H9 (cell line): ENCODE data around the gene SLC13A5. TPM values are rescaled to one million over a fixed set of nuclear protein-coding genes. Genes with fewer than 3 reads are reported as not detected.

Experiments used
- DNase-seq: peaks from one replicate; pipeline ENCODE4 v3.0.0-alpha.2; 2017
- H2AFZ ChIP-seq: one replicate; pipeline ENCODE4 v1.6.1; 2013; ENCODE audit warnings: mild to moderate bottlenecking, low read length, control low read depth, moderate library complexity
- H2AK5ac ChIP-seq: 2 replicates; pipeline ENCODE4 v1.6.1; 2013; ENCODE audit warnings: low read length, control low read depth, mixed read lengths; ENCODE audit not compliant: insufficient read length
- H2BK120ac ChIP-seq: one replicate; pipeline ENCODE4 v1.6.1; 2013; ENCODE audit warnings: low read depth, mild to moderate bottlenecking, low read length, control low read depth, inconsistent platforms; ENCODE audit not compliant: poor library complexity, severe bottlenecking
- H2BK12ac ChIP-seq: 2 replicates; pipeline ENCODE4 v1.6.1; 2013; ENCODE audit warnings: low read length, control low read depth, mixed read lengths, low read depth; ENCODE audit not compliant: insufficient read length
- H2BK15ac ChIP-seq: 2 replicates; pipeline ENCODE4 v1.6.1; 2013; ENCODE audit warnings: low read depth, low read length, control low read depth
- H2BK20ac ChIP-seq: one replicate; pipeline ENCODE4 v1.6.1; 2013; ENCODE audit warnings: low read depth, mild to moderate bottlenecking, low read length, control low read depth, inconsistent platforms; ENCODE audit not compliant: poor library complexity, severe bottlenecking
- H2BK5ac ChIP-seq: 2 replicates; pipeline ENCODE4 v1.6.1; 2013; ENCODE audit warnings: low read length, control low read depth, mixed read lengths; ENCODE audit not compliant: insufficient read length
- H3K14ac ChIP-seq: 2 replicates; pipeline ENCODE4 v1.6.1; 2013; ENCODE audit warnings: low read length, control low read depth; ENCODE audit not compliant: insufficient read depth
- H3K18ac ChIP-seq: 2 replicates; pipeline ENCODE4 v1.6.1; 2013; ENCODE audit warnings: low read depth, mild to moderate bottlenecking, mixed read lengths, low read length, control low read depth; ENCODE audit not compliant: insufficient read length
- H3K23ac ChIP-seq: 2 replicates; pipeline ENCODE4 v1.6.1; 2013; ENCODE audit warnings: low read length, control low read depth, mixed read lengths, low read depth; ENCODE audit not compliant: insufficient read length
- H3K23me2 ChIP-seq: 2 replicates; pipeline ENCODE4 v1.6.1; 2013; ENCODE audit warnings: low read depth, mild to moderate bottlenecking, mixed read lengths, low read length, control low read depth; ENCODE audit not compliant: insufficient read length, poor library complexity, severe bottlenecking
- H3K27ac ChIP-seq: 2 replicates; pipeline ENCODE4 v1.5.1; 2013; ENCODE audit warnings: low read length, control low read depth, mixed read lengths, low read depth; ENCODE audit not compliant: insufficient read length
- H3K27me3 ChIP-seq: 2 replicates; pipeline ENCODE4 v1.6.1; 2013; ENCODE audit warnings: low read length, control low read depth, inconsistent platforms; ENCODE audit not compliant: insufficient read depth
- H3K4ac ChIP-seq: 2 replicates; pipeline ENCODE4 v1.6.1; 2013; ENCODE audit warnings: low read depth, mild to moderate bottlenecking, control low read depth, inconsistent platforms, low read length, moderate library complexity
- H3K4me1 ChIP-seq: 2 replicates; pipeline ENCODE4 v1.6.1; 2013; ENCODE audit warnings: low read length, control low read depth, inconsistent platforms; ENCODE audit not compliant: insufficient read depth
- H3K4me2 ChIP-seq: 2 replicates; pipeline ENCODE4 v1.6.1; 2013; ENCODE audit warnings: low read length, control low read depth, mixed read lengths; ENCODE audit not compliant: insufficient read length, insufficient read depth
- H3K56ac ChIP-seq: 2 replicates; pipeline ENCODE4 v1.6.1; 2013; ENCODE audit warnings: low read depth, mild to moderate bottlenecking, mixed read lengths, low read length, control low read depth; ENCODE audit not compliant: insufficient read length
- H3K79me1 ChIP-seq: 2 replicates; pipeline ENCODE4 v1.6.1; 2013; ENCODE audit warnings: low read depth, mild to moderate bottlenecking, moderate library complexity, low read length, control low read depth, inconsistent platforms; ENCODE audit not compliant: insufficient read depth, poor library complexity, severe bottlenecking
- H3K79me2 ChIP-seq: 2 replicates; pipeline ENCODE4 v1.6.1; 2013; ENCODE audit warnings: low read length, control low read depth, inconsistent platforms; ENCODE audit not compliant: insufficient read depth
- H3K9ac ChIP-seq: 2 replicates; pipeline ENCODE4 v1.6.1; 2013; ENCODE audit warnings: low read length, control low read depth, mixed read lengths; ENCODE audit not compliant: insufficient read length; ENCODE audit errors: extremely low read depth
- H3K9me3 ChIP-seq: one replicate; pipeline ENCODE4 v1.6.1; 2013; ENCODE audit warnings: low read depth, low read length, inconsistent platforms; ENCODE audit not compliant: control insufficient read depth
- H3T11ph ChIP-seq: one replicate; pipeline ENCODE4 v1.6.1; 2013; ENCODE audit warnings: mild to moderate bottlenecking, low read length, control low read depth, inconsistent platforms
- H4K20me1 ChIP-seq: one replicate; pipeline ENCODE4 v1.6.1; 2013; ENCODE audit not compliant: control insufficient read depth, insufficient read length, insufficient read depth
- H4K5ac ChIP-seq: 2 replicates; pipeline ENCODE4 v1.6.1; 2013; ENCODE audit warnings: low read depth, mild to moderate bottlenecking, mixed read lengths, low read length, control low read depth; ENCODE audit not compliant: insufficient read length
- H4K8ac ChIP-seq: replicated peaks from 2 replicates; pipeline ENCODE4 v1.6.1; 2013; ENCODE audit warnings: low read length, control low read depth, mixed read lengths, low read depth; ENCODE audit not compliant: insufficient read length
- H4K91ac ChIP-seq: 2 replicates; pipeline ENCODE4 v1.6.1; 2013; ENCODE audit warnings: low read depth, mild to moderate bottlenecking, moderate library complexity, mixed read lengths, low read length, control low read depth; ENCODE audit not compliant: insufficient read length
- H3K27ac Mint-ChIP-seq, 3 experiments: 2 replicates in 2 of 3; 3 replicates in 1 of 3; pipeline ENCODE4 v1.8.0; 2020 to 2021; ENCODE audit warnings: mixed read lengths in 3 of 3, mild to moderate bottlenecking in 1 of 3, moderate library complexity in 1 of 3
- H3K27me3 Mint-ChIP-seq: 2 replicates; pipeline ENCODE4 v1.8.0; 2021; ENCODE audit warnings: low read depth, mild to moderate bottlenecking, moderate library complexity, mixed read lengths
- H3K36me3 Mint-ChIP-seq, 3 experiments: 2 replicates in 2 of 3; 3 replicates in 1 of 3; pipeline ENCODE4 v1.8.0; 2020 to 2021; ENCODE audit warnings: low read depth in 3 of 3, mixed read lengths in 3 of 3; ENCODE audit not compliant: insufficient read depth in 1 of 3
- H3K4me1 Mint-ChIP-seq, 2 experiments: 2 replicates each; pipeline ENCODE4 v1.8.0; 2020; ENCODE audit warnings: mixed read lengths in 2 of 2
- H3K4me3 Mint-ChIP-seq, 2 experiments: 2 replicates in 1 of 2; 3 replicates in 1 of 2; pipeline ENCODE4 v1.8.0; 2020 to 2021; ENCODE audit warnings: mild to moderate bottlenecking in 2 of 2, mixed read lengths in 2 of 2, moderate library complexity in 1 of 2
- H3K9me3 Mint-ChIP-seq, 2 experiments: 2 replicates in 1 of 2; 3 replicates in 1 of 2; pipeline ENCODE4 v1.8.0; 2020; ENCODE audit warnings: mild to moderate bottlenecking in 2 of 2, mixed read lengths in 2 of 2, moderate library complexity in 1 of 2
- CTCF ChIP-seq: fragments of 200-600 bp; sonication (generic); conservative IDR thresholded peaks from 3 replicates; pipeline ENCODE4 v1.8.0; 2021; ENCODE audit warnings: antibody characterized with exemption, mild to moderate bottlenecking
- WGBS: extraction: QIAGEN DNeasy Blood & Tissue Kit; methylation state at CpG from one replicate; pipeline ENCODE4 v1.1.7; 2013; ENCODE audit warnings: missing lambda C conversion rate, low lambda C conversion rate, mixed read lengths; ENCODE audit not compliant: insufficient read length; ENCODE audit errors: extremely low coverage; 5-methylcytosine and 5-hydroxymethylcytosine counted together
- total RNA-seq: library from RNA; stranded (reverse); gene quantifications from 2 replicates; pipeline ENCODE4 v1.2.1, GENCODE V29; 2021

SLC13A5 gene
- total RNA-seq, 1 experiment from 2014 or later = 1.6 TPM

GRCh38 chr17:6686026-6686425, 27.1 kb downstream of the SLC13A5 start:
- Histone ChIP-seq H3K9ac (no peak overlapping the region), H3K4ac (no peak overlapping the region), H3K4me1 (no peaks in the 10 kb centered on the region), H2AK5ac (no peak overlapping the region), H3K4me2 (no peak overlapping the region), H3T11ph (no peak overlapping the region), H3K27me3 (no peaks in the 10 kb centered on the region), H3K27ac (no peak overlapping the region), H2BK120ac (no peak overlapping the region), H2BK12ac (no peak overlapping the region), H3K23ac (no peak overlapping the region), H2BK5ac (no peak overlapping the region), H4K5ac (no peak overlapping the region), H2AFZ (no peak overlapping the region), H2BK15ac (no peak overlapping the region), H4K20me1 (no peaks in the 10 kb centered on the region), H3K23me2 (no peaks in the 10 kb centered on the region), H3K79me2 (no peaks in the 10 kb centered on the region), H3K79me1 (no peaks in the 10 kb centered on the region), H4K91ac (no peak overlapping the region), H3K18ac (no peak overlapping the region), H4K8ac (no peak overlapping the region), H3K56ac (no peak overlapping the region), H2BK20ac (no peak overlapping the region), H3K9me3 (no peaks in the 10 kb centered on the region), H3K14ac (no peak overlapping the region)
- no CpG with 5 or more reads among the region's 4 CpGs for WGBS
- no peaks in the 10 kb centered on the region for H3K4me1 Mint-ChIP-seq
- no peaks in the 10 kb centered on the region for H3K36me3 Mint-ChIP-seq
- peaks cover 11% of the 10 kb centered on the region for H3K27me3 Mint-ChIP-seq
- H3K9me3 Mint-ChIP-seq = no peaks in the 10 kb centered on the region; a peak in 1 of 5 replicates
- TF ChIP-seq CTCF = no peak
- H3K4me3 Mint-ChIP-seq = no peak overlapping the region
- no peak overlapping the region for H3K27ac Mint-ChIP-seq
- DNase-seq = no peak
